SW480 (cell line): ENCODE results near the gene SLC25A11.
A peak's percentile ranks its signal among the peaks of the same experiment; 100 is the strongest.

Experiments
- DNase-seq: peaks from one replicate; pipeline ENCODE4 v3.0.0-alpha.2; 2016; ENCODE audit warnings: low spot score

Gene SLC25A11

GRCh38 chr17:4939796-4940554, at the start of gene SLC25A11, which contains the start of gene RNF167:
TSS of gene SLC25A11 (minus strand) at chr17:4940046. CDS start at chr17:4939910, 136 bp downstream.
TSS of gene RNF167 (plus strand) at chr17:4940268. CDS start at chr17:4940910, 642 bp downstream.
- DNase-seq, result peak; percentile 99

DNA sequence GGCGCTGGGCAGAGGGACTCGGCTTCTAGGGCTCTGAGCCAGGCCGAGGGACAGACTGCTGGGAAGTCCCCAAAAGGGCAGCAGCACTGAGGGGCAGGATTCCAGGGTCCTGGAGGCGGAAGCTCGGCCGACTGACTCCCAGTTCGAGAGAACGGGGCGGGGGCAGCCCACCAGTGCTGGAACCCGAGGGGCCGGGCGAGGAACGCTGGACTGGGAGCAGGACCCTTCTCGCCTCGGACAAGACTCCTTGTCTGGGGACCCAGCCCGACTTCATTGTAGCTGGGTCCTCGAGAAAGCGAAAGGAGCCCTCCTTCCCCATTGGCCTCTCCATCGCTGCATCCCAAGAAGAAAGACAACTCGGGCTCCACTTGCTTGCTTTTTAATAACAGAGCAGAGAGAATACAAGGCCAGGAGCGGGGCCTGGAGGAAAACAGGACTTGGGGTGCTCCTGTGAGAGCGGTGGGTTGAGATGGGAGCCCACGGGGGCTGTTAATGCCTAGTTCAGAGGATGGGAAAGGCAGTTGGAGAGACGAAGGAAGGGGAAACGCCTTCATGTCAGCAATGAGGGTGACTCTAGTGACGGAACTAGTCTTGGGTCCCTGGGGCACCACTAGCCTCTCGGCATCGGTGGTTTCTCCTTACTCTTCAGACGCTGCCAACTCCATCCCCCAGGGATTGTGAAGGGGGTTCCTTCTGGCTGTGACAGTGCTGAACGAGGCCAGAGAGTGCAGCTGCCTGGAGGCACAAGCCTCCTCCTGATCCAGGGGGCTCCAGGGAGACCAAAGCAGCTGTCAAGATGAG, 48.1 kb upstream of the SLC25A11 start:
- DNase-seq, result no peak

GRCh38 chr17:4986951-4987766, 47.3 kb upstream of the SLC25A11 start, which contains the start of gene CAMTA2:
TSS of gene CAMTA2 (minus strand) at chr17:4987675. CDS start at chr17:4986222, 1,453 bp downstream.
- DNase-seq, result peak; percentile 74

DNA sequence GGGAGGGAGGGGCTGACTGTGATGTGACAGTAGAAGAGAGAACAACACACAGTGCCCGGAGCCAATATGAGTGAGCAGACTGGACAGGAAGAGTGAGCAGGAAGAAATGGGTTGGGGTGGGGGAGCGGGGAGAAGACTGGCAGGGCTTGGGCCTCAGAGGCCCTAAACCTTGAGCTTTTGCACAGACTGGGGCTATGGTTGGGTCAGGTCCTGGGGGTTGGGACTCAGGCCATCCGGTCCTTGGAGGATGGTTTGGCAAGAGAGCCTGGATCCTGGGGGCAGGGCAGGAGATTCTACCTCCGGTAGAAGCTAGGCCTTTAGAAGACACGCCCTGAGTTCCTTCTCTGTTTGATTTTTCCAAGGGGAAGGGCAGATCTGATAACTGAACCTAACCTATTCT, 46.6 kb upstream of the SLC25A11 start:
- peak; percentile 21 for DNase-seq

GRCh38 chr17:4982305-4982704, 42.5 kb upstream of the SLC25A11 start:
- DNase-seq, result no peak

DNA sequence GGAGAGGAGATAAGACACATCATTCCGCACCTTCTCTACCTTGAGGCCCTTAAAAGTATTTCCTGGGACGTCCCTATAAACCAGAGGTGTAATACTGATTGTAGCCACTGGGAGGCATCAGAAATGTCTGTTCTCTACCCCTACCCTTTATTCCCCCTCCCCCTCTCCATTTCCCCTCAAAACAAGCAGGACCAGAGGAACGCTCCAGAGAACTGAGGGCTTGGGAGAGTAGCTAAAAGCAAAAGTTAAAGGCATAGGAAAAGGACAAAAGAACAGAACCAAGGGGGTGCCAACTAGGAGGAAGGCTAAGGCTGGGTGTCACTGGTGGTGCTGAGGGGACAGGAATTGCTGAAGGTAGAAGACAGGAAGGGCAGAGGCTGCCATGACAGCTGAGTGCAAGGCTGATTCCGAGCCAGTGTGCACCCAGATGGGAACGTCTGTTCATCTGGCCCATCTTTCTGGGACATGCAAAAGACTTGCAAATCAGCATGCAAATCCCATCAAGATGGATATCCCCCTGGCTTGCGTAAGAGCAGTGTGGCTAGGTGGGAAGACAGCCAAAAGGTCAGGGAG, 40.9 kb upstream of the SLC25A11 start:
- peak; percentile 45 for DNase-seq

- DNase-seq, result no peak
Observed at GRCh38 chr17:4978726-4979125, 38.9 kb upstream of the SLC25A11 start.

GRCh38 chr17:4974115-4974670, 34.3 kb upstream of the SLC25A11 start:
- DNase-seq, result no peak

DNA sequence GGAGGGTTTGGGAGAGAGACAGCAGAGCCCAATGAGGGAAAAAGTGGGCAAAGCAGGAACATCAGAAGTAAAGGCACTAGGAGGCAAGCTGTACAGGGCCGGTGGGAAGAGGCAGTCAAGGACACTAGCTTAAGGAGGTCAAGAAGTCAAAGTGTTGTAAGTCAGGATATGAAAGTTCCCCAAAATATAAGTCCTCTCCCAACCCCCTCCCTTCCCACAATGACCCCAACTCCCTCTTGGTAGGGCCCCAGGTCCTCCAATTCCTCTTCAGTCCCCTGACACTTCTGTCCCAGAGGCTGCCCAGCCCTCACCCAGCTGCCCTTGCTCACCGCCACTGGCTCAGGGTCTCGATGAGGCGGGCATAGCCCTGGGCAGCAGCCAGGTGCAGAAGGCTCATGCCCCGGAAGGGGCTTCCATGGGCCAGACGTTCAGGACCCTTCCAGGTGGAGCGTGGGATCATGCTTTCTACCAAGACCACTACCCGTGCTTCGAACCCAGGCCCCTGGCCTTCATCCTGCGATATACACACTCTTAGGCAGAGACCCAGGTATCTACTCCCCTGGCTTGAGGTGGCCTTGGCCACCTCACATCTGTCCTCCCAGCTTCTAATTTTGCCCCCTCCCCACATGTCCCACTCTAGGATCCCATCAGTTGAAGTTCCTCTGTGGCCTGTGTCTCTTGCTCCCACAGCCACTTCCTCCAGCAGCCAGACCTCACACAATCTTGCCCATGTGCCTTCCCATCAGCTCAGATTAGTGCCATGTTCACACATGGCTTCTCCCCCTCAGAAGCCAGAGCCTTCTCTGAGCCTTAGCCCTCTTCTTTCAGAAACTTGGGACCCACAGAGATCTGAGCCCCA, 33.6 kb upstream of the SLC25A11 start:
- no peak for DNase-seq

DNA sequence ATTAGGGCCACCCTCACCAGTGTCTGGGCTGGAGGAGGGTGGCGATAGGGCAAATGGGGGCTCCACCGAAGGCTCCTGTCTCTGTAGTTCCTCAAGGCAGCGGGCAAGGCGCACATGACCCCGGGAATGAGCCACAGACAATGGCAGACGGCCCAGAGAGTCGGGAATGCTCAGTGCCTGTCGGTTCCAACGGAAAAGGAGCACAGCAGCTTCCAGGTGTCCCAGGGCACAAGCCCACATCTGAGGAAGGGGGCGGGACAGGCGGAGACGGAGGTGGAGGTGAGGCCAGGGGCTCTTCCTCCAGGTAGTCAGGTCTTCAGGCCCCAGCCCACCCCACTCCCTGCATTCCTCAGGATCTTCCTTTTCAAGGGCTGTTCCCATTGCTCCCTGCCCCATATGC, 32.9 kb upstream of the SLC25A11 start:
- DNase-seq, result no peak

- no peak for DNase-seq
Observed at GRCh38 chr17:4972322-4972721, 32.5 kb upstream of the SLC25A11 start.

GRCh38 chr17:4971826-4972225, 32.0 kb upstream of the SLC25A11 start:
- DNase-seq, result no peak

DNA sequence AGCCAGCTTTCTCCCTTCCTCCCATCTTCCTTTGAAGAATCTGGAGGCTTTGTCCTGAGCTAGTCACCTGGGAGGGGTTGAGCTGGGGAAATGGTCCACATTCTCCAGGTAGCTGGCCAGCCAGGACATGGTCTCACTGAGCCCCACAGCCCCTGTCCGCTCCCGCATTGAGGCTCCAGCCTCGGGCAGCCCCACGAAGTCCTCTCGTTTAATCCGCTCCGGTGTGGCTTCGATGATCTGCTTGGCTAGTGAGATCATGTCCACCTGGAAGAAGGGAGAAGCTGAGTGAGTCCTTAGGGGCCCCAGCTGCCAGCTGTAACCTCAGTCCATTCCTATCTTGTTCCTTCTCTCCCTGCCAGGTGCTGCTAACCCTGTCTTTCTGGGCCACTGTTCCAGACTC, 30.4 kb upstream of the SLC25A11 start:
- no peak for DNase-seq

GRCh38 chr17:4969551-4970173, 29.8 kb upstream of the SLC25A11 start:
- DNase-seq, result peak; percentile 26

- peak; percentile 88 for DNase-seq
Observed at GRCh38 chr17:4969047-4969550, 29.3 kb upstream of the SLC25A11 start.

GRCh38 chr17:4968486-4969046, 28.7 kb upstream of the SLC25A11 start:
- peak; percentile 33 for DNase-seq

GRCh38 chr17:4967539-4968485, 28.0 kb upstream of the SLC25A11 start, which contains the start of gene SPAG7:
TSS of gene SPAG7 (minus strand) at chr17:4967817. CDS start at chr17:4967804, 13 bp downstream.
- peak; percentile 92 for DNase-seq
